NCI-H526 treated with DMSO at 0.1 percent for 48 hours (cell line): ENCODE measurements around the gene SLC44A5.
"Not testable (repeated sequence)": the region's sequence is repeated elsewhere in the genome, so short reads cannot be mapped to it uniquely, and the experiment has no call there.

ENCODE experiments used
- DNase-seq: peaks from one replicate; lab custom pipeline; 2025; lab: John Stamatoyannopoulos, UW

Gene SLC44A5

DNA sequence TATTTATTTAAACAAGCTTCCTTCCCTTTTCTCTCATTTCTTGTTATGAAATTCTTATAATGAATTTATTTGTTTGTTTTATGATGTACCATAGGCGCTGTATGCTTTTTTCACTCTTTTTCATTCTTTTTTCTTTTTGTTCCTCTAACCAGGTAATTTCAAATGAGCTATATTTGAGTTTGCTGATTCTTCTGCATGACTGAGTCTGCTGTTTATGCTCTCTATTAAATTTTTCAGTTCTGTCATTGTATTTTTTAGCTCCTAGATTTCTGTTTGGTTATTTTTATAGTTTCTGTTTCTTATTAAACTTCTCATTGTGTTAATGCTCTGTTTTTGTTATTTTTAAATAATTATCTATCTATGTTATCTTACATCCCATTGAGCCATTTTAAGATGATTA is 244.3 kb downstream of the SLC44A5 start:
- no peak for DNase-seq

- DNase-seq = no peak
These were observed 249.7 kb downstream of the SLC44A5 start for GRCh38 chr1:75361260-75361659.

DNA sequence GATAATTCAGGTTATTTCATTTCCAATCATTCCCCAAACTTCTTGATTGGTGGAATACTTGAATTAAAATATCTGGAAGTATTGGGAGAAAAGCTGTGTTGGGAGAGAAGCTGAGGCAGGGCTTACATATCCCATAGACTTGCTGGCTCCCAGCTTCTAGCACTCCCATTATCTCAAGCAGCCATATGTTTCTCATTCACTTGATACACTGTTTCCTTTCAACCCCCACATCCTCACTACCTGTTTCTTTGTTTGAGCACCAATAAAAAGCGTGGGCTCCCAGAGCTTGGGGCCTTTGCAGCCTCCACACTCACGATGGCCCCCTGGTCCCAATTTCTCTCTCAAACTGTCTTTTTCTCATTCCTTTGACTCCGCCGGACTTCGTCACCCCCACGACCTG is 256.6 kb downstream of the SLC44A5 start:
- not testable (repeated sequence) for DNase-seq

DNA sequence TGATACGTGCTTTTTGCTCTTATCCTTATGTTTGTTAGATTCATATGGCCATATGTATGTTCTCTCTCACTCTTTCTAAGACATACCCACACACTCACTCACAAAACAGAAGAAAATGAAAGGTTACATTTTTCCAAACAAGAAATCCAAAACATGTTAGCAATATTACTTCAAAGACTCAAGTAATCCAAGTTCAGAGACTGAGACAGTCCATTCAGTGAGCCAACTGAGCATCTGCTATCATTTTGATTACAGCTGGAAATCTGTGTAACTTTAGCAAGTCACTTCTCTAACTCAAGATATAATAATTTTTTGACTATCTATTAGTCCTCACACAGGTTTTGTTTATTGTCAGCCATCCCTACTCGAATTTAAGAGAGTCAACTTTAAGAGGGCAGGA is 257.9 kb downstream of the SLC44A5 start:
- DNase-seq = no peak

GRCh38 chr1:75345538-75346292 is 265.2 kb downstream of the SLC44A5 start:
- no peak for DNase-seq

DNA sequence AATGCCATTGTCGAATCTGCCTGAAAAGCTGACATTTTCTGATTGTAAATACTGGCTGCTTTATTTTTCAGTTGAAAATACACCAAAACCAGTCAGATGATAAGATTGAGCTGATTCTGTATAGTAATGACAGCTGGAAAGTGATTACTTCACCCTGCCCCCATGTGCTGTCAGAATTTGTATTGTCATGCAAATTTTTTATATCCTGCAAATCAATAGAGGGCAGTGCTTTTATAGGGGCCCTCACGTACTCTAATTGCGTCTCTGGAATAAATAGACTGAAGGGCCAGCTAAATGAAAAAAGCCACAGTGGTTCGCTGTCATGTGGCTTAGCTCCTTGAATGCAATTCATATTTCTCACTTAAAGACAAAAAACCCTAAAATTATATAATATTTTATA is 268.1 kb downstream of the SLC44A5 start:
- no peak for DNase-seq

GRCh38 chr1:75341537-75341936 is 269.4 kb downstream of the SLC44A5 start:
- DNase-seq = no peak

DNA sequence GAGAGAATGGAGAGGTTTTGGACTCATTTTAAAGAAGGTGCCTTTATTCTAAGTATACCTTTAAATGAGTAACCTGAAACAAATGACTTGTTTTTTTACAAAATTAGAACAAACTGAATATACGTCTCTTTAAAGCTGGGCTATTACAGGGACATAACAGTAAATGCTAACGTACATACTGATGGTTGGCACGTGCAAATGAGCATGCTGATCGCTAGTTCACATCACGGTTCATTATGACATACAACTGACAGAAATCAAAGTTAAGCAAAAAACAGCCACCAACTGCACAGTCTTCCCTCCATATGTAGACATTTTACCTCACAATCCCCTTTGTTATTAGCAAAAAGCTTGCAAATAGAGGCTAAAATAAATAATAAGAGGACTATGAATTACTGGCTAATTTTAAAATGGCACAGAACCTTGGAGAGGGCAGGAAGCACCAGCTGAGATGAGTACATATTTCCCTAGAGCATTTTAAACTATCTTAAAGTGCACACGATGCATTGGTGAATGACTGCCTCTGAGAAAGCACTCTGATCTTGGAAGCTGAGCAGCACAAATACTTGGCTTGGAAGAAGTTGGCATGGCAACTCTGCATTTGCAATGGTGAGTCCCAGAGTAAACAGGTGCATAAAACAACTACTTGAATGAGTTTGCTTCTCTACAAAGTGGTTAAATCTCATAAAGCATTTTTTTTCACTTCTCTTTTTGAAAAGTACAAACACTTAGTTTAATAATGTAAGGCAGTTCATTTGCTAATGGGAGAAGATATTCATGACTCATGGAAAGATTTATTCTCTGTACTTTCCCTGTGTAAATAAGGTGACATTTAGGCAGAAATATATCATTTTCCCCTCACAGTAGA is 272.1 kb downstream of the SLC44A5 start:
- no peak for DNase-seq

DNA sequence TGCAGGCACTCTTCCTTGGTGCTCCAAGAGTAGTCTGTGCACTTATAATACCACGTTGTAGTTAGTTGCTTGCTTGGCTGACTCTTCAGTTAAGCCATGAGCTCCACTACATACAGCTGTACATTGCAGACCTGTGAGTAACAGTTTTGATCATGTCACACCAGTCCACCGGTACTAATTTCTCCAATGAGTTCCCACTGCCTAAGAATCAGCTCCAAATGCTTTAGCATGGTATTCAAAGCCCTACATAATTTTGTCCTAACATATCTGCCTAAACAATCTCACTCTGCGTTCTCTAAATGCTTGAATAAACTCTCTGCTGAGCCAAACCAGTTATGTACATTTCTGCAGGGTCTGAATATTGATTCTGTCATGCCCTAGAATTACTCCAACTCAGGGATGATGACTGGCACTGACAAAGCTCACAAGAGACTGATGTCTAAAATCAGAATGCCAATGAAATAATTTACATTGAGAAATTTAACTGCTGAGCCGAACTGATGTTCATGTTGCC is 276.0 kb downstream of the SLC44A5 start:
- DNase-seq = no peak

DNA sequence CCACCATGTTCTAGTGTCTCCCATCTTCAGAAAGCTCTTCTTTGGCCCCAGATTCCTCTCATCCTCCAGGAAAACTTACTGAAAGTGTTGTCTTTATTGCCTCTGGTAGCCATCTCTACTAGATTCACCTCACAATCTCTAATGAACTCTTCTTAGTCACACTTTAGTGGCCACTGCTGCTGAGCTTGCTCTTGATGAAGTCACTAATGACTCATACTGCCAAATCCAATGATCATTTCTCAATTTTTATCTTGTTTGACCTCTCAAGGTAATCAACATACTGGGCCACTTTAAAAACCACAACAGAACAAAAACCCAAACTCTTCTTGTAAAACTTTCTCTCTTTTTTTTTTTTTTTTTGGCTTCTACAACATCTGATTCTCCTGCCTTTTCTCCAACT is 280.3 kb downstream of the SLC44A5 start:
- DNase-seq = no peak

DNA sequence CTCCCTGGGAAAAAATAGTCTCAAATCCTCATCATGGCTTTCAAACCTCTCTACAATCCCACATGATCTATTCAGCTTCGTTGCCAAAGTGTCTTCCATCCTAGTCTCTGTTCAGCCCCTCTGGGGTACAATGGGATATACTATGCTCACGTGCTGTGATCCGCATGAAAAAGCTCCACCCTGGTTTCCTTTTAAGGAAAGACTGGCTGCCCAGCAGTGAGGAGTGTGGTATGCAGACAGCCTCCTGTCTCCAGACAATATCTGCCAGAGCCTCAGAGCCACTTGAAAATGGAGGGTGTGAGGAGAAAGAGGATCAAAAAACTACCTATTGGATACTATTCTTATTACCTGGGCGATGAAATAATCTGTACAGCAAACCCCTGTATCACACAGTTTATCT is 282.2 kb downstream of the SLC44A5 start:
- no peak for DNase-seq

- DNase-seq = no peak
These were observed 283.5 kb downstream of the SLC44A5 start for GRCh38 chr1:75327395-75327794.

- no peak for DNase-seq
These were observed 292.9 kb downstream of the SLC44A5 start for GRCh38 chr1:75317976-75318375.

GRCh38 chr1:75316230-75316629 is 294.7 kb downstream of the SLC44A5 start:
- no peak for DNase-seq

GRCh38 chr1:75312620-75313019 is 298.3 kb downstream of the SLC44A5 start:
- no peak for DNase-seq

GRCh38 chr1:75310067-75310466 is 300.8 kb downstream of the SLC44A5 start:
- DNase-seq = no peak

GRCh38 chr1:75308365-75308764 is 302.5 kb downstream of the SLC44A5 start:
- DNase-seq = no peak

GRCh38 chr1:75305061-75305460 is 305.9 kb downstream of the SLC44A5 start:
- DNase-seq = no peak

- DNase-seq = no peak
These were observed 317.6 kb downstream of the SLC44A5 start for GRCh38 chr1:75293270-75293669.

DNA sequence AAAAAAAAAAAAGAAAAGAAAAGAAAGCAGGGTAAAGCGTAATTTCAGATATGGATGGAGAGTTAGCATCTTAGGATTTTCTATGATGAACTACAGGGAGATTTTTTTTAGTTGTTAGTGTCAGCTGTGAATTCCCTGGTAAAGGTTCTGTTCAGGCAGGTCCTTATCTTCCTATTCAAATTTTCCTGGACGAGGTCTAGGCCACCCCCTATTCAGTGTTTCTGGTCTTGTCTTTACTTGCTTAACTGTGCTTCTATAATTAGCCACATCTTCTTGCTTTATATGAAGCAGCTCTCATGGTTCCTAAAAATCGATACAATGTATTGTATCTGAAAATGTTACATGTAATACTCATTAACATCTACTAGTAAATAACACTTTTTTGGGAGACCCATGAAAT is 318.9 kb downstream of the SLC44A5 start:
- DNase-seq = no peak

- no peak for DNase-seq
These were observed 334.5 kb downstream of the SLC44A5 start for GRCh38 chr1:75276385-75276784.

- DNase-seq = no peak
These were observed 335.3 kb downstream of the SLC44A5 start for GRCh38 chr1:75275631-75276030.

DNA sequence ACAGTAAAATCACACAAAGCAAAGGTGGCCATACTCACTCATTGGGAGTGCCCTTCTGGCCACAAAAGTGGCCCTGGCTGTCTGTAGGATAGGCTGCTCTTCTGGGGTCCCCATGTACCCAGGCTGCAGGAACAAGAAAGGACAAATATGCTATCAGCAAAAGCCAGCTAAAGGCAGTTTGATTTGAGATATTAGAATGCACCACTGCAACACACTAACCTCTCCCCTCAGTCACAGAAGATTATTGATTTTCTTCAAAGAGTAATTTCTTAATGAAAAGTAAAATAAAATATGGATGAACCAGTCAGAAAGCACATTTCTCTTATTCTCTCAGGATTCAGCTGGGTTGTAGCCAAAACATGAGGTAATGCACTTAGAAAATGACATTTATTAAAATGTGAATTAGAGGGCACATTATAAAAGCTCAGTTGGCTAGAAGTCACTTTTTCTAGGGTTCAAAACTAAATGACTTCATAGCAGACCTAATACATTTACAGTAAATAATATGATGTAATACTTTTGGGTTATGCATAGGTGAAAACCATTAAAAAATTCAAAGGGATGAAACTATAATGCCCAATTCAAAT is 335.9 kb downstream of the SLC44A5 start:
- DNase-seq = no peak
